ENCODE results near the gene INCENP. TPM values are rescaled to one million over a fixed set of nuclear protein-coding genes. Genes with fewer than 3 reads are reported as not detected.

Gene INCENP
- total RNA-seq, 4 donors from 2014 or later: 21.4 to 120 (median 31.4) TPM

- TF ChIP-seq, protein P1, sequence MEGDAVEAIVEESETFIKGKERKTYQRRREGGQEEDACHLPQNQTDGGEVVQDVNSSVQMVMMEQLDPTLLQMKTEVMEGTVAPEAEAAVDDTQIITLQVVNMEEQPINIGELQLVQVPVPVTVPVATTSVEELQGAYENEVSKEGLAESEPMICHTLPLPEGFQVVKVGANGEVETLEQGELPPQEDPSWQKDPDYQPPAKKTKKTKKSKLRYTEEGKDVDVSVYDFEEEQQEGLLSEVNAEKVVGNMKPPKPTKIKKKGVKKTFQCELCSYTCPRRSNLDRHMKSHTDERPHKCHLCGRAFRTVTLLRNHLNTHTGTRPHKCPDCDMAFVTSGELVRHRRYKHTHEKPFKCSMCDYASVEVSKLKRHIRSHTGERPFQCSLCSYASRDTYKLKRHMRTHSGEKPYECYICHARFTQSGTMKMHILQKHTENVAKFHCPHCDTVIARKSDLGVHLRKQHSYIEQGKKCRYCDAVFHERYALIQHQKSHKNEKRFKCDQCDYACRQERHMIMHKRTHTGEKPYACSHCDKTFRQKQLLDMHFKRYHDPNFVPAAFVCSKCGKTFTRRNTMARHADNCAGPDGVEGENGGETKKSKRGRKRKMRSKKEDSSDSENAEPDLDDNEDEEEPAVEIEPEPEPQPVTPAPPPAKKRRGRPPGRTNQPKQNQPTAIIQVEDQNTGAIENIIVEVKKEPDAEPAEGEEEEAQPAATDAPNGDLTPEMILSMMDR (IDR thresholded peaks at IDR 0.05): no peak
- TF ChIP-seq POLR2A (IDR thresholded peaks at IDR 0.05): no peak
- DNase-seq: peak in 2 of 3 donors; percentile 9 to 34
- no peak overlapping the region for H3K27ac ChIP-seq
- no peaks in the 10 kb centered on the region for H3K4me1 ChIP-seq
- H3K36me3 ChIP-seq: peaks cover 0 to 58% (median 0%) of the 10 kb centered on the region in 3 donors
- H3K9me3 ChIP-seq: no peaks in the 10 kb centered on the region
- H3K27me3 ChIP-seq: no peaks in the 10 kb centered on the region
- no peak overlapping the region for H3K4me3 ChIP-seq
Measured at GRCh38 chr11:62139526-62140303, 15.9 kb downstream of the INCENP start.

DNA sequence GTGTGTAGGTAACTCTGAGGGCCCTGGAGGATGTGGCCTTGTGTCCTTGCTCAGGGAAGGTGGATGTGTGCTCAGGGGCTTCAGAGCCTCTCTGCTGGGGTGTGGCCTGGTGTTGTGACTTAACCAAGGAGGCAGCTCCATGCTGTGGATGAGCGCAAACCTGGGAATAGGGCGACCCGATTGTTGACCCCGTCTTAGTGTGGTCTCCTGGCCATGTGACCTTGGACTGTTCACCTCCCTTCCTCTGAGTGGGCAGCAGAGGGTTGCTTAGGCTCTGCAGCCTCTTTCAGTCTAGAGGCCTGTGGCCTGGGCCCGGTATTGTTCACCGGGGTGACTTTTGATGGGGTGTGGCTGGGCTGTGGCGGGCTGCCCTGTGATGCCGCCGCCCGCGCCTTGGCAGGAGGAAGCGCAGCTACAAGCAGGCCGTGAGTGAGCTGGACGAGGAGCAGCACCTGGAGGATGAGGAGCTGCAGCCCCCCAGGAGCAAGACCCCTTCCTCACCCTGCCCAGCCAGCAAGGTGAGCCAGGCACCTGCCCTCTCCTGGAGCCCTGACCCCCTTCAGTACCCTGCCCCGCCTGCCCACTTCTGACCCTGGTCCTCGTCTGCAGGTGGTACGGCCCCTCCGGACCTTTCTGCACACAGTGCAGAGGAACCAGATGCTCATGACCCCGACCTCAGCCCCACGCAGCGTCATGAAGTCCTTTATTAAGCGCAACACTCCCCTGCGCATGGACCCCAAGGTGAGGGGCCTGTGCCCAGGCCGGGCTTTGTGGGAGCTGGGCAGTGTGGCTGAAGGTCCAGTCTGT, 16.7 kb downstream of the INCENP start:
- Histone ChIP-seq H3K9me3 (no peaks in the 10 kb centered on the region), H3K4me3 (no peak overlapping the region), H3K4me1 (no peaks in the 10 kb centered on the region), H3K27me3 (no peaks in the 10 kb centered on the region), H3K27ac (no peak overlapping the region), H3K36me3 (peaks cover 0 to 66% (median 0%) of the 10 kb centered on the region in 3 donors)
- DNase-seq: peak in 2 of 3 donors; percentile 4 to 24
- TF ChIP-seq, protein P1 (IDR thresholded peaks at IDR 0.05): no peak
- TF ChIP-seq POLR2A (IDR thresholded peaks at IDR 0.05): no peak

DNA sequence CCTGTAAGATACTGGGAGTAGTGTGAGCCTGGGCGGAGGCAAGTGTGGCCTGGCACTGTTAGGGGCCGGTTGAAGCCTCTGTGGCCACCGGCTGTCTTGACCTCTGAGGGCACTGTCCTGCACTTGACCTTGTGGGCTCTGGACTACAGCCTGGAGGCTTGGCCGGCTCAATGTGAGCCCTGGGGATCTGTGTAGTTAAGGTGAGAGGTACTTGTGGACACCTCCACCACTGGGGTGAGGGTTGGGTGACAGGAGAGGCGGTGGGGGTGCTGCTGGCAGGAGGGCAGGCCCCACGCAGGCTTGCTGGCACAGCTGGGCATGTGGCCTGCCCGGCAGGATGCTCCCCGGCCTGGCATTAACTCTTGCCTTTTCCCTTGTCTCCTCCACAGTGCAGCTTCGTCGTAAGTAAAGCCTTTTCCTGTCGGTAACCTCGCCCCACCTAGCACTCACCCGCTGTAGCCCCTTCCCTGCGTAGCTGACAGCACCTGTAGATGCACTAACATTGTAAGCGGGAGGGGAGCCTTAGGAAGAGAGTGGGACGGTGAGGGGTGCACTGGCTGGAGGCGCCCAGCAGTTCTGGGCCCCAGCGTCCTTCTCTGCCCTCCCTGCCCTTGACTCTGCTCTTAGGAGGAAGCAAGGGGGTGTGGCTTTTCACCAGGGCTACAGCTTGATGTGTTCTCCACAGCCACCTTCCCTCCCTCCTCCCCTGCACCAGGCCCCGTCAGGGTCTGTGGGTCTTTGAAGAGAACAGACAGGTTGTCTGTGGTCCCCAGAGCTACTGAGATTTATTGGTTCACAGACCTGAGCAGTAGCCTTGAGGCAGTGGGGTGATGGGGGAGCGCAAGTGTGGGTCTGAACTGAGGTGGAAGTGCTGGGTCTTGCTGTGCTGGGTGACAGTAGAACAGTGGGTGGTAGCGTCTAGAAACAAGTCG, 17.6 kb downstream of the INCENP start:
- peaks cover 0 to 75% (median 0%) of the 10 kb centered on the region in 3 donors for H3K36me3 ChIP-seq
- DNase-seq: peak in 2 of 3 donors; percentile 8 to 30
- no peak for TF ChIP-seq POLR2A (IDR thresholded peaks at IDR 0.05)
- TF ChIP-seq, protein P1 (IDR thresholded peaks at IDR 0.05): no peak
- no peak overlapping the region for H3K4me3 ChIP-seq
- no peaks in the 10 kb centered on the region for H3K9me3 ChIP-seq
- no peaks in the 10 kb centered on the region for H3K27me3 ChIP-seq
- H3K4me1 ChIP-seq: no peaks in the 10 kb centered on the region
- H3K27ac ChIP-seq: no peak overlapping the region

DNA sequence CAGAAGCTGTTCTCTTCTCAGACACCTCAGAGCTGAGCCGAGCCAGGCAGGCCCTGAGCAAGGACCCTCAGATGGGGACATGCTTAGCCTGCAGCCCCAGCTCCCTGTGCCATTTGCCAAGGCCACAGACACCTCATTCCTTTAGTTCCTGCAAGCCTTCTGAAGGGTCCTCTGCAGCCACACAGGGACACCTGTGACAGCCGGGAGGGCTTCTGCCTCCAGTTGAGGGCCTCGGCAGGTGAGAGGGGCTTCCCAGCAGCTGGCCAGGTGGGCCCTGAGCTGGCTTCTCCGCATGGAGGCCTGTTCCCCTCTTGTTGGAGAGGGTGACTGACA, 18.2 kb downstream of the INCENP start:
- peak in 1 of 3 donors; percentile 42 for DNase-seq
- Histone ChIP-seq H3K4me3 (no peak overlapping the region), H3K36me3 (peaks cover 0 to 81% (median 0%) of the 10 kb centered on the region in 3 donors), H3K9me3 (no peaks in the 10 kb centered on the region), H3K4me1 (no peaks in the 10 kb centered on the region), H3K27me3 (no peaks in the 10 kb centered on the region), H3K27ac (no peak overlapping the region)
- TF ChIP-seq, protein P1 (IDR thresholded peaks at IDR 0.05): no peak
- no peak for TF ChIP-seq POLR2A (IDR thresholded peaks at IDR 0.05)

DNA sequence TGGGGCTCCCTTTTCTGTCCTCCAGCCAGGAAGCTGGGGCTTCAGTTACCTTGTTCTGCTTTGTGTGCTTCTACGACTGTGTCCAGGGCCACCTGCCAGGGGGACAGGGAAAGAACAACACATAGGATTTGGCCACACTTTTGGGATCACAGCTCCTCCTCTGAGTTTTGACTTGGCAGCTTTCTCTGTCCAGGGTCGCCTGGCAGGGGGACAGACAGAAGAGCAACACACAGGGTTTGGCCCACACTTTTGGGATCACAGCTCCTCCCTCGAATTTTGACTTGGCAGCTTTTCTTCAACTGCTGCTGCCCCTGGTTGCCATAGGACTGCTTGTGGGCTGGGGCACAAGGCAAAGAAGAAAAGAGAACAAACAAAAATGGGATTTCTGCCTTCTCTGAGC, 19.1 kb downstream of the INCENP start:
- Histone ChIP-seq H3K9me3 (no peaks in the 10 kb centered on the region), H3K36me3 (peaks cover 0 to 84% (median 0%) of the 10 kb centered on the region in 3 donors), H3K27me3 (no peaks in the 10 kb centered on the region), H3K4me3 (no peak overlapping the region), H3K27ac (no peak overlapping the region), H3K4me1 (no peaks in the 10 kb centered on the region)
- DNase-seq: peak in 2 of 3 donors; percentile 4 to 29
- TF ChIP-seq POLR2A (IDR thresholded peaks at IDR 0.05): no peak
- TF ChIP-seq, protein P1 (IDR thresholded peaks at IDR 0.05): no peak

Data from Peyer's patch (tissue), 4 donors.